ENCODE results near the gene RAB3GAP2.

DNA sequence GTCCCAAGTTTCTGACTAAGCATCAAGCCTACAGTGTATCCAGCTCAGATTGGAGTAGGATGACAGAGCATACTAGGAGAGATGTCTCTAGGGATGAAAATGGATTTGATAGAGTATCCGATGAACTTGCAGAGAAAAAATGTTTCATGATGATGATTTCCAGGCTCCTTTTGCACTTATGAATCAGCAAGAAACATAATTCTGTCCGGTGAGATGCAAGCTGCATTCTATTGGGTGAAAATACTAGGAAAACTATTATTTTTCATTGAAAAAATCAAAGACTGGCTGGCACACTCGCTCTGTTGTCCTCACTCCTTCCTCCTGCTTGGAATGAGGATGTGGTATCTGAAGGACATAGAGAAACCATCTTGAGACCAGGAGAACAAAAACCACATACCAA, 35.4 kb upstream of the RAB3GAP2 start:
- TF ChIP-seq, protein P1, sequence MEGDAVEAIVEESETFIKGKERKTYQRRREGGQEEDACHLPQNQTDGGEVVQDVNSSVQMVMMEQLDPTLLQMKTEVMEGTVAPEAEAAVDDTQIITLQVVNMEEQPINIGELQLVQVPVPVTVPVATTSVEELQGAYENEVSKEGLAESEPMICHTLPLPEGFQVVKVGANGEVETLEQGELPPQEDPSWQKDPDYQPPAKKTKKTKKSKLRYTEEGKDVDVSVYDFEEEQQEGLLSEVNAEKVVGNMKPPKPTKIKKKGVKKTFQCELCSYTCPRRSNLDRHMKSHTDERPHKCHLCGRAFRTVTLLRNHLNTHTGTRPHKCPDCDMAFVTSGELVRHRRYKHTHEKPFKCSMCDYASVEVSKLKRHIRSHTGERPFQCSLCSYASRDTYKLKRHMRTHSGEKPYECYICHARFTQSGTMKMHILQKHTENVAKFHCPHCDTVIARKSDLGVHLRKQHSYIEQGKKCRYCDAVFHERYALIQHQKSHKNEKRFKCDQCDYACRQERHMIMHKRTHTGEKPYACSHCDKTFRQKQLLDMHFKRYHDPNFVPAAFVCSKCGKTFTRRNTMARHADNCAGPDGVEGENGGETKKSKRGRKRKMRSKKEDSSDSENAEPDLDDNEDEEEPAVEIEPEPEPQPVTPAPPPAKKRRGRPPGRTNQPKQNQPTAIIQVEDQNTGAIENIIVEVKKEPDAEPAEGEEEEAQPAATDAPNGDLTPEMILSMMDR (IDR thresholded peaks at IDR 0.05) = no peak
- no peak for TF ChIP-seq POLR2A (IDR thresholded peaks at IDR 0.05)
- no peak for TF ChIP-seq EP300 (IDR thresholded peaks at IDR 0.05)

All from ovary (tissue), 3 donors.